Osteocyte (in vitro differentiated cells): ENCODE results near the gene DPEP2. TPM values are rescaled to one million over a fixed set of nuclear protein-coding genes. Genes with fewer than 3 reads are reported as not detected.
A peak's percentile ranks its signal among the peaks of the same experiment; 100 is the strongest.

Experiments
- DNase-seq: peaks from one replicate; pipeline ENCODE4 v3.0.0; 2021; ENCODE audit warnings: mixed read lengths; ENCODE audit not compliant: unreplicated experiment; ENCODE audit errors: extremely low spot score
- H3K27ac Mint-ChIP-seq: one replicate; pipeline ENCODE4 v1.8.0; 2021; ENCODE audit warnings: mild to moderate bottlenecking, mixed read lengths; ENCODE audit not compliant: unreplicated experiment
- H3K27me3 Mint-ChIP-seq: one replicate; pipeline ENCODE4 v1.8.0; 2021; ENCODE audit warnings: mixed read lengths; ENCODE audit not compliant: unreplicated experiment
- H3K36me3 Mint-ChIP-seq: one replicate; pipeline ENCODE4 v1.8.0; 2021; ENCODE audit warnings: mixed read lengths; ENCODE audit not compliant: unreplicated experiment
- H3K4me1 Mint-ChIP-seq: one replicate; pipeline ENCODE4 v1.8.0; 2021; ENCODE audit warnings: mixed read lengths; ENCODE audit not compliant: unreplicated experiment
- H3K4me3 Mint-ChIP-seq: one replicate; pipeline ENCODE4 v1.8.0; 2021; ENCODE audit warnings: mild to moderate bottlenecking, moderate library complexity, mixed read lengths; ENCODE audit not compliant: unreplicated experiment
- H3K9me3 Mint-ChIP-seq: one replicate; pipeline ENCODE4 v1.8.0; 2021; ENCODE audit warnings: mixed read lengths; ENCODE audit not compliant: unreplicated experiment
- total RNA-seq: library from RNA; stranded (reverse); gene quantifications from 2 replicates; pipeline ENCODE4 v1.2.1, GENCODE V29; 2021
- TF ChIP-seq, protein P1 (sequence below): fragments of 200-600 bp; sonication (generic); IDR thresholded peaks from 2 replicates; pipeline ENCODE4 v1.5.0; 2021; ENCODE audit warnings: antibody characterized with exemption, mild to moderate bottlenecking, moderate library complexity

DPEP2 gene
- total RNA-seq, 1 donor from 2014 or later: not detected

DNA sequence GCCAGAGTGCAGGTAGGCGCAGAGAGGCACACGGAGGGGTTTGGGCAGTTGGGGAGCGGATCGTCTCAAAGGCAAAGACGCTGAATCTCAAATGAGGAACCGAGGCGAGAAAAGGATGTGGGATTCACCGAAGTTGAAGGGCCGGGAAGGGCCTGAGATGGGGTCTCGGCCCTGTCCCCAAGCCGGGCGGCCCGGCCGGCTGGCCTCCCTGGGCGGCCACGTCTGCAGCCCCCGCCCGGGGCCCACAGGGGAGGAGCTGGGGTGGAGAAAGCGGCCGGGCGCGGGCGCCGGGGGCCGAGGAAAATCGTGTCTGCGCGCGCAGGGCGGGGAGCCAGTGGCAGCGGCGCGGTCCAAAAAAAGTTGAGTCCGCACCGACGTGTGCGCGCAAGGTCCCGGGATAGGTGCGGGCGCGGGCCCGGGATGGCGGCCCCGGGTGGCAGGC, 31.3 kb downstream of the DPEP2 start:
- no peak for DNase-seq
- Mint-ChIP-seq H3K27ac (peak overlapping the region; percentile 95), H3K27me3 (no peaks in the 10 kb centered on the region), H3K4me1 (peaks cover 34% of the 10 kb centered on the region), H3K9me3 (no peaks in the 10 kb centered on the region), H3K36me3 (peaks cover 4% of the 10 kb centered on the region), H3K4me3 (peak overlapping the region; percentile 96)
- TF ChIP-seq, protein P1, sequence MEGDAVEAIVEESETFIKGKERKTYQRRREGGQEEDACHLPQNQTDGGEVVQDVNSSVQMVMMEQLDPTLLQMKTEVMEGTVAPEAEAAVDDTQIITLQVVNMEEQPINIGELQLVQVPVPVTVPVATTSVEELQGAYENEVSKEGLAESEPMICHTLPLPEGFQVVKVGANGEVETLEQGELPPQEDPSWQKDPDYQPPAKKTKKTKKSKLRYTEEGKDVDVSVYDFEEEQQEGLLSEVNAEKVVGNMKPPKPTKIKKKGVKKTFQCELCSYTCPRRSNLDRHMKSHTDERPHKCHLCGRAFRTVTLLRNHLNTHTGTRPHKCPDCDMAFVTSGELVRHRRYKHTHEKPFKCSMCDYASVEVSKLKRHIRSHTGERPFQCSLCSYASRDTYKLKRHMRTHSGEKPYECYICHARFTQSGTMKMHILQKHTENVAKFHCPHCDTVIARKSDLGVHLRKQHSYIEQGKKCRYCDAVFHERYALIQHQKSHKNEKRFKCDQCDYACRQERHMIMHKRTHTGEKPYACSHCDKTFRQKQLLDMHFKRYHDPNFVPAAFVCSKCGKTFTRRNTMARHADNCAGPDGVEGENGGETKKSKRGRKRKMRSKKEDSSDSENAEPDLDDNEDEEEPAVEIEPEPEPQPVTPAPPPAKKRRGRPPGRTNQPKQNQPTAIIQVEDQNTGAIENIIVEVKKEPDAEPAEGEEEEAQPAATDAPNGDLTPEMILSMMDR: no peak

DNA sequence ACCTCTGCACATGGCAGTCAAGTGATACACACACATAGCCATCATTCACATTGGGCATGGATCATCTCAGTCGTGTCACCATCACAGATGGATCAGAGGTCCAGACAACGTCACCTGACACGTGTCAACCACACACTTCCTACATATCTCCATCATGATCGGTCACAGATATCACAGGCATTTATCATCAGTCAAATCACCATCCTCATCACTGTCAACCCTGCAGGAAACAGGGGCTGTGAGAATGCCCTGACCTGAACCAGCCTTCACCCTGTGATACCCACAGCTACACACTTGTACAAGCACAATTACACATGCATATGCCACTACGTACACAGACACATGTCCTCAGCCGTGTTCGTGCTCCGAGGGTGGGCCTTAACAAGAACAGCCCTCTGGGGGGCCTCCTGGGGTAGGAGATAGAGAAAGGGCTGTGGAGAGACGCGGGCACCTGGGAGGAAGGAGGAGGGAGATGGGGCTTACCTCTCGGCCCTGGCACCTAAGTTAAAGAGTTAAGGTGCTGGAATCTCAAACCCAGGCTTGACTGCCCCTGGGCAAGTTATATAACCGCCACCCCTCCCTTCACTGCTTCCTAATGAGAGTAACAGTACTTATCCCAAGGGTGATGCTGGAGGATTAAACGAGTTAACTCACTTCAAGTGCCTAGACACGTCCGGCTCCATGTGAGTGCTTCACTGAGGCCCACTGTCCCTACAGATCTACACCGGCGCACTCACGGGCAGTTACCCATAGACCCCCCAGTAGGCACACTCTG, 31.9 kb downstream of the DPEP2 start:
- peak overlapping the region; percentile 95 for H3K27ac Mint-ChIP-seq
- DNase-seq: no peak
- no peaks in the 10 kb centered on the region for H3K27me3 Mint-ChIP-seq

GRCh38 chr16:67966549-67967182, 32.6 kb downstream of the DPEP2 start:
- H3K36me3 Mint-ChIP-seq: peaks cover 17% of the 10 kb centered on the region
- H3K4me3 Mint-ChIP-seq: peak overlapping the region; percentile 96
- TF ChIP-seq, protein P1: no peak
- no peak for DNase-seq
- H3K27me3 Mint-ChIP-seq: no peaks in the 10 kb centered on the region
- peak overlapping the region; percentile 95 for H3K27ac Mint-ChIP-seq
- H3K9me3 Mint-ChIP-seq: no peaks in the 10 kb centered on the region
- H3K4me1 Mint-ChIP-seq: peaks cover 36% of the 10 kb centered on the region

More for the DNA sequence above, 31.9 kb downstream of the DPEP2 start:
- TF ChIP-seq, protein P1: no peak
- H3K36me3 Mint-ChIP-seq: peaks cover 10% of the 10 kb centered on the region
- H3K9me3 Mint-ChIP-seq: no peaks in the 10 kb centered on the region
- peak overlapping the region; percentile 96 for H3K4me3 Mint-ChIP-seq
- peaks cover 36% of the 10 kb centered on the region for H3K4me1 Mint-ChIP-seq

DNA sequence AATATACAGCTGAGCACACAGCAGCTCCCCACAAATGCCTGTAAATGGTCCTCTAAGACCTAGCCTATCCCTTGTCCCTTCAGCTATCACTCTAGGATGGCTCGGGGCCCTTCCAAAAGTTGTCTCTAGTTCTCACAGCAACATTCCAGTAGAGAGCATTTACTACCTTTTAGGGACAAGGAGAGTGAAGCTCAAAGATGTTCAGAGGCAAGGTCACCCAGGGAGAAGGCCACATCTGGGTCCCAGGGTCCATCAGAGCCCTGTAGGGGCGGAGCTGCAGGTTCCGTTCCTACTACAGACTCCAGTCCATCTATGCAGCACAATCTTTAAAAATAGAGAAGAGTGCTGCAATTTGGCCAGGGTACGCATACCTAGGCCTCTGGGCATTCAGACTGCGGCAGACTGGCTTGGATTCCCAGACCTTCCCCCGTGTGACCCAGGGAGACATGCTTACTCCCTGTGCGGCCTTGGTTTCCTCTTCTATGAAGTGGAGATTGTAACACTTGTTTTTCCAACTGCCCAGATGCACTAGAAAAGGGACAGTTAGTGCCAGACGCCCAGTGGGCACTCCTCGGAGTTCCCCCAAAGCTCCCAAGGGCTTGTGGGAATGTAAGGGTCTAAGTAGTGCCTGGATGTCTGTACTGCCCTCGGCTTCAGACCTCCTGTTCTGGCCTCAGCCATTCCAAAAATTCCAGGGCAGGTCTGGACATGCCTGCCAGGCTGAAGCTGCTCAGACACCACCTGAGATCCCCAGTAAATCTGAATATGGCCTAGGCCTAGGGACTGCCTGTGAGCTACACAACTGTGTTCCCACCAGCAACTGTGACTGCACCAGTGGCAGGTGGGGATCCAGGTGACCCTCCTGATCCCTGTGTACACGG, 33.4 kb downstream of the DPEP2 start:
- Mint-ChIP-seq H3K4me1 (peaks cover 42% of the 10 kb centered on the region), H3K27me3 (no peaks in the 10 kb centered on the region), H3K36me3 (peaks cover 21% of the 10 kb centered on the region), H3K4me3 (peak overlapping the region; percentile 96), H3K9me3 (no peaks in the 10 kb centered on the region), H3K27ac (peak overlapping the region; percentile 95)
- TF ChIP-seq, protein P1: no peak
- DNase-seq: no peak
